GM12878 (cell line): ENCODE data around the gene CRELD2. TPM values are rescaled to one million over a fixed set of nuclear protein-coding genes. Genes with fewer than 3 reads are reported as not detected.

Experiments used
- CREB1 ChIP-seq: IDR thresholded peaks from 2 replicates; pipeline ENCODE4 v1.6.1; 2012; ENCODE audit warnings: low read depth, mild to moderate bottlenecking, inconsistent platforms
- FOS ChIP-seq: IDR thresholded peaks from 3 replicates; pipeline ENCODE4 v1.6.1; 2011; ENCODE audit warnings: borderline replicate concordance; ENCODE audit not compliant: insufficient read length; ENCODE audit errors: extremely low read depth
- IKZF1 ChIP-seq: fragments of 450-650 bp; conservative IDR thresholded peaks from 2 replicates; pipeline ENCODE4 v1.6.1; 2017; ENCODE audit warnings: antibody characterized with exemption, mild to moderate bottlenecking
- NR2F1 ChIP-seq: fragments of 450-650 bp; conservative IDR thresholded peaks from 2 replicates; pipeline ENCODE4 v1.6.1; 2017; ENCODE audit warnings: mild to moderate bottlenecking
- polyA plus RNA-seq, 11 experiments: library from polyadenylated mRNA; depleted of rRNA in 4 of 11; unstranded in 6 of 11; stranded (reverse) in 5 of 11; fragments of >200 nt; fragmentation: Nextera tagmentation in 4 of 11; fragmentation: Illumina TruSeq in 1 of 11; extraction: Ambion mirVana in 4 of 11; extraction: Trizol in 1 of 11; gene quantifications; 1 replicate in 1 of 11; 2 replicates in 10 of 11; pipeline versions ENCODE4 v1.2.1 to v1.2.3, GENCODE V29; 2011 to 2016; ENCODE audit warnings: inconsistent platforms in 2 of 11, missing spikeins in 2 of 11, low read depth in 1 of 11
- total RNA-seq, 4 experiments: library from RNA; depleted of rRNA in 3 of 4; stranded (reverse); fragments of >200 nt in 3 of 4; fragmentation: Illumina TruSeq in 1 of 4; extraction: Trizol in 1 of 4; gene quantifications; 2 replicates each; pipeline versions ENCODE4 v1.2.1 to v1.2.3, GENCODE V29; 2013 to 2021
- TF ChIP-seq, protein P1 (sequence below): IDR thresholded peaks from 2 replicates; pipeline ENCODE4 v1.6.1; 2012; ENCODE audit warnings: improper control_type of control experiment, low read depth, low read length; ENCODE audit not compliant: insufficient replicate concordance
- TF ChIP-seq, protein P2 (sequence below): fragments of 450-650 bp; IDR thresholded peaks from 2 replicates; pipeline ENCODE4 v1.6.1; 2017; ENCODE audit warnings: mild to moderate bottlenecking, moderate library complexity

The CRELD2 gene
- total and polyA plus RNA-seq, 10 of the 15 experiments (the other 5 are each of a cell fraction or from before 2014, with no cell fraction given), result 9.4 to 111 (median 25.9) TPM

DNA sequence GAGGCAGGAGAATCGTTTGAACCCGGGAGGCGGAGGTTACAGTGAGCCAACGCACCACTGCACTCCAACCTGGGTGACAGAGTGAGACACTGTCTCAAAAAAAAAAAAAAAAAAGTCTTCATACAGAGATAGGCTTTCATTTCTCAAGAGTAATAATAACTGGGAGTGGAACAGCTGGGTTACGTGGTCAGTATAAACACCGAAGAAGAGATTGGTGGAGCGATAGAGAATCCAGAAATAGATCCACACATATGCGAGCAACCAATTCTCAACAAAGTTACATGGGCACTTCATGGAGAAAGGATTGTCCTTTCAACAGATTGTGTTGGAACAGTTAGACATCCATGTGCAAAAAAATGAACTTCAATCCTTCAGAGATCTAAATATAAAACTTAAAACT is 40.2 kb upstream of the CRELD2 start (continued):
- TF ChIP-seq NR2F1 (no peak), IKZF1 (no peak), FOS (no peak), CREB1 (no peak)
- TF ChIP-seq, protein P1, sequence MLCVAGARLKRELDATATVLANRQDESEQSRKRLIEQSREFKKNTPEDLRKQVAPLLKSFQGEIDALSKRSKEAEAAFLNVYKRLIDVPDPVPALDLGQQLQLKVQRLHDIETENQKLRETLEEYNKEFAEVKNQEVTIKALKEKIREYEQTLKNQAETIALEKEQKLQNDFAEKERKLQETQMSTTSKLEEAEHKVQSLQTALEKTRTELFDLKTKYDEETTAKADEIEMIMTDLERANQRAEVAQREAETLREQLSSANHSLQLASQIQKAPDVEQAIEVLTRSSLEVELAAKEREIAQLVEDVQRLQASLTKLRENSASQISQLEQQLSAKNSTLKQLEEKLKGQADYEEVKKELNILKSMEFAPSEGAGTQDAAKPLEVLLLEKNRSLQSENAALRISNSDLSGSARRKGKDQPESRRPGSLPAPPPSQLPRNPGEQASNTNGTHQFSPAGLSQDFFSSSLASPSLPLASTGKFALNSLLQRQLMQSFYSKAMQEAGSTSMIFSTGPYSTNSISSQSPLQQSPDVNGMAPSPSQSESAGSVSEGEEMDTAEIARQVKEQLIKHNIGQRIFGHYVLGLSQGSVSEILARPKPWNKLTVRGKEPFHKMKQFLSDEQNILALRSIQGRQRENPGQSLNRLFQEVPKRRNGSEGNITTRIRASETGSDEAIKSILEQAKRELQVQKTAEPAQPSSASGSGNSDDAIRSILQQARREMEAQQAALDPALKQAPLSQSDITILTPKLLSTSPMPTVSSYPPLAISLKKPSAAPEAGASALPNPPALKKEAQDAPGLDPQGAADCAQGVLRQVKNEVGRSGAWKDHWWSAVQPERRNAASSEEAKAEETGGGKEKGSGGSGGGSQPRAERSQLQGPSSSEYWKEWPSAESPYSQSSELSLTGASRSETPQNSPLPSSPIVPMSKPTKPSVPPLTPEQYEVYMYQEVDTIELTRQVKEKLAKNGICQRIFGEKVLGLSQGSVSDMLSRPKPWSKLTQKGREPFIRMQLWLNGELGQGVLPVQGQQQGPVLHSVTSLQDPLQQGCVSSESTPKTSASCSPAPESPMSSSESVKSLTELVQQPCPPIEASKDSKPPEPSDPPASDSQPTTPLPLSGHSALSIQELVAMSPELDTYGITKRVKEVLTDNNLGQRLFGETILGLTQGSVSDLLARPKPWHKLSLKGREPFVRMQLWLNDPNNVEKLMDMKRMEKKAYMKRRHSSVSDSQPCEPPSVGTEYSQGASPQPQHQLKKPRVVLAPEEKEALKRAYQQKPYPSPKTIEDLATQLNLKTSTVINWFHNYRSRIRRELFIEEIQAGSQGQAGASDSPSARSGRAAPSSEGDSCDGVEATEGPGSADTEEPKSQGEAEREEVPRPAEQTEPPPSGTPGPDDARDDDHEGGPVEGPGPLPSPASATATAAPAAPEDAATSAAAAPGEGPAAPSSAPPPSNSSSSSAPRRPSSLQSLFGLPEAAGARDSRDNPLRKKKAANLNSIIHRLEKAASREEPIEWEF, result no peak
- TF ChIP-seq, protein P2, sequence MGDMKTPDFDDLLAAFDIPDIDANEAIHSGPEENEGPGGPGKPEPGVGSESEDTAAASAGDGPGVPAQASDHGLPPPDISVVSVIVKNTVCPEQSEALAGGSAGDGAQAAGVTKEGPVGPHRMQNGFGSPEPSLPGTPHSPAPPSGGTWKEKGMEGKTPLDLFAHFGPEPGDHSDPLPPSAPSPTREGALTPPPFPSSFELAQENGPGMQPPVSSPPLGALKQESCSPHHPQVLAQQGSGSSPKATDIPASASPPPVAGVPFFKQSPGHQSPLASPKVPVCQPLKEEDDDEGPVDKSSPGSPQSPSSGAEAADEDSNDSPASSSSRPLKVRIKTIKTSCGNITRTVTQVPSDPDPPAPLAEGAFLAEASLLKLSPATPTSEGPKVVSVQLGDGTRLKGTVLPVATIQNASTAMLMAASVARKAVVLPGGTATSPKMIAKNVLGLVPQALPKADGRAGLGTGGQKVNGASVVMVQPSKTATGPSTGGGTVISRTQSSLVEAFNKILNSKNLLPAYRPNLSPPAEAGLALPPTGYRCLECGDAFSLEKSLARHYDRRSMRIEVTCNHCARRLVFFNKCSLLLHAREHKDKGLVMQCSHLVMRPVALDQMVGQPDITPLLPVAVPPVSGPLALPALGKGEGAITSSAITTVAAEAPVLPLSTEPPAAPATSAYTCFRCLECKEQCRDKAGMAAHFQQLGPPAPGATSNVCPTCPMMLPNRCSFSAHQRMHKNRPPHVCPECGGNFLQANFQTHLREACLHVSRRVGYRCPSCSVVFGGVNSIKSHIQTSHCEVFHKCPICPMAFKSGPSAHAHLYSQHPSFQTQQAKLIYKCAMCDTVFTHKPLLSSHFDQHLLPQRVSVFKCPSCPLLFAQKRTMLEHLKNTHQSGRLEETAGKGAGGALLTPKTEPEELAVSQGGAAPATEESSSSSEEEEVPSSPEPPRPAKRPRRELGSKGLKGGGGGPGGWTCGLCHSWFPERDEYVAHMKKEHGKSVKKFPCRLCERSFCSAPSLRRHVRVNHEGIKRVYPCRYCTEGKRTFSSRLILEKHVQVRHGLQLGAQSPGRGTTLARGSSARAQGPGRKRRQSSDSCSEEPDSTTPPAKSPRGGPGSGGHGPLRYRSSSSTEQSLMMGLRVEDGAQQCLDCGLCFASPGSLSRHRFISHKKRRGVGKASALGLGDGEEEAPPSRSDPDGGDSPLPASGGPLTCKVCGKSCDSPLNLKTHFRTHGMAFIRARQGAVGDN, result no peak
